Transverse colon (tissue), 4 donors: ENCODE results near the gene FGR. TPM values are rescaled to one million over a fixed set of nuclear protein-coding genes. Genes with fewer than 3 reads are reported as not detected.

Experiments used
- DNase-seq: peaks from one replicate; pipeline ENCODE4 v3.0.0-alpha.2; 2019
- H3K27ac ChIP-seq, 4 donors: fragments of 200-600 bp; sonication (generic); 2 replicates each; pipeline ENCODE4 v1.5.1; 2016 to 2018; ENCODE audit warnings: inconsistent platforms in 4 of 4
- H3K27me3 ChIP-seq: fragments of 200-600 bp; sonication (generic); 2 replicates; pipeline ENCODE4 v1.5.1; 2017; ENCODE audit warnings: inconsistent platforms
- H3K36me3 ChIP-seq, 4 donors: fragments of 200-600 bp; sonication (generic); 2 replicates each; pipeline ENCODE4 v1.5.1; 2017 to 2019; ENCODE audit warnings: inconsistent platforms in 4 of 4
- H3K4me1 ChIP-seq, 4 donors: fragments of 200-600 bp; sonication (generic); 2 replicates each; pipeline ENCODE4 v1.5.1; 2017 to 2020; ENCODE audit warnings: inconsistent platforms in 4 of 4
- H3K4me3 ChIP-seq, 4 donors: fragments of 200-600 bp; sonication (generic); 1 replicate in 1 of 4; 2 replicates in 3 of 4; pipeline versions ENCODE4 v1.5.1 to v1.6.1; 2017 to 2019; ENCODE audit warnings: inconsistent platforms in 4 of 4
- H3K9me3 ChIP-seq, 2 donors: fragments of 200-600 bp; sonication (generic); 2 replicates each; pipeline ENCODE4 v1.5.1; 2017 to 2019; ENCODE audit warnings: inconsistent platforms in 2 of 2
- CTCF ChIP-seq, 5 experiments: fragments of 200-600 bp in 3 of 5; fragments of 450-650 bp in 2 of 5; sonication (generic) in 3 of 5; IDR thresholded peaks; 1 replicate in 2 of 5; 2 replicates in 3 of 5; pipeline ENCODE4 v1.5.1; 2016 to 2017; ENCODE audit warnings: antibody characterized with exemption in 5 of 5, inconsistent platforms in 3 of 5, mild to moderate bottlenecking in 2 of 5, moderate library complexity in 1 of 5
- EP300 ChIP-seq: sonication (generic); formaldehyde crosslinking; IDR thresholded peaks from one replicate; pipeline ENCODE4 v1.6.1; 2017; ENCODE audit warnings: antibody characterized with exemption, low read depth
- POLR2A ChIP-seq: fragments of 450-650 bp; IDR thresholded peaks from one replicate; pipeline ENCODE4 v1.6.1; 2016; ENCODE audit warnings: antibody characterized with exemption, mild to moderate bottlenecking, moderate library complexity
- POLR2AphosphoS5 ChIP-seq, 3 donors: sonication (generic); formaldehyde crosslinking; IDR thresholded peaks; one replicate each; pipeline ENCODE4 v1.6.1; 2016; ENCODE audit warnings: antibody characterized with exemption in 3 of 3
- WGBS, 2 donors: methylation state at CpG; one replicate each; pipeline ENCODE4 v1.1.5; 2018; ENCODE audit warnings: low coverage in 1 of 2; 5-methylcytosine and 5-hydroxymethylcytosine counted together
- in situ Hi-C, 4 donors: fragments of 200-750 bp; cut with MboI; loops; one replicate each; pipeline versions ENCODE4 v1.15.0 to v1.15.1; 2017; ENCODE audit warnings: low sequenced_read_pairs in 3 of 4, low pct_ligation_motif_present in 1 of 4, low pct_unique_long_range_greater_than_20kb in 1 of 4
- intact Hi-C: fragments of 100-400 bp; cut with DNase I; formaldehyde crosslinking; loops from one replicate; pipeline ENCODE4 v1.15.1; 2023; ENCODE audit warnings: low total_unique reads
- total RNA-seq, 4 donors: library from RNA; depleted of rRNA; stranded (reverse); fragments of >200 nt; gene quantifications; one replicate each; pipeline ENCODE4 v1.1.0, GENCODE V29; 2016

FGR gene
- total RNA-seq, 4 donors from 2014 or later, result 2.2 to 8.8 (median 5.8) TPM

- Histone ChIP-seq H3K4me1 (peaks cover 0 to 16% (median 5%) of the 10 kb centered on the region in 4 donors), H3K27ac (no peak overlapping the region), H3K9me3 (no peaks in the 10 kb centered on the region), H3K4me3 (no peak overlapping the region), H3K27me3 (no peaks in the 10 kb centered on the region), H3K36me3 (no peaks in the 10 kb centered on the region)
- DNase-seq, result no peak
- WGBS, 2 donors, result 10 to 58% methylated on average over 2 to 12 of the region's 12 CpGs
- in situ Hi-C loops (loop anchor here (5.0 to 10.0 kb wide), 6 partner anchors 53 to 215 kb away; partner anchors contain the start of gene GPR3 (in 1 of the 4)), intact Hi-C loops (loop anchor here (2.0 to 10.0 kb wide), 2 partner anchors 55 to 285 kb away; partner anchors contain the start of gene TMEM222)
- TF ChIP-seq CTCF (IDR thresholded peaks at IDR 0.05), result no peak
- TF ChIP-seq POLR2AphosphoS5 (IDR thresholded peaks at IDR 0.05), result no peak
- no peak for TF ChIP-seq POLR2A
- no peak for TF ChIP-seq EP300
These were observed 25.3 kb downstream of the FGR start for GRCh38 chr1:27609618-27610240.

- WGBS, 2 donors, result 47% methylated on average over 3 of the region's 3 CpGs; no CpG with 5 or more reads in 1 of the 2 donors
- Histone ChIP-seq H3K4me3 (no peak overlapping the region), H3K27me3 (no peaks in the 10 kb centered on the region), H3K9me3 (no peaks in the 10 kb centered on the region), H3K27ac (no peak overlapping the region), H3K4me1 (peaks cover 0 to 17% (median 9%) of the 10 kb centered on the region in 4 donors), H3K36me3 (no peaks in the 10 kb centered on the region)
- TF ChIP-seq CTCF (IDR thresholded peaks at IDR 0.05), result no peak
- no peak for TF ChIP-seq EP300
- no peak for TF ChIP-seq POLR2AphosphoS5 (IDR thresholded peaks at IDR 0.05)
- no peak for TF ChIP-seq POLR2A
- no peak for DNase-seq
- in situ Hi-C loops (loop anchor here (5.0 to 10.0 kb wide), 5 partner anchors 53 to 214 kb away; partner anchors contain the start of gene GPR3 (in 1 of the 4)), intact Hi-C loops (loop anchor here (10.0 kb wide), 1 partner anchor 284 kb away; the partner anchor contains the start of gene TMEM222)
These were observed 25.8 kb downstream of the FGR start for GRCh38 chr1:27609210-27609555.

GRCh38 chr1:27607239-27607804, 27.7 kb downstream of the FGR start:
- Histone ChIP-seq H3K36me3 (no peaks in the 10 kb centered on the region), H3K4me1 (peaks cover 0 to 22% (median 15%) of the 10 kb centered on the region in 4 donors), H3K27me3 (no peaks in the 10 kb centered on the region), H3K9me3 (no peaks in the 10 kb centered on the region), H3K4me3 (no peak overlapping the region), H3K27ac (no peak overlapping the region)
- 58% methylated on average over 11 of the region's 11 CpGs; no CpG with 5 or more reads in 1 of the 2 donors for WGBS, 2 donors
- TF ChIP-seq EP300 (no peak), CTCF (IDR thresholded peaks at IDR 0.05) (no peak), POLR2AphosphoS5 (IDR thresholded peaks at IDR 0.05) (no peak)
- intact Hi-C loops, result loop anchor here (2.0 to 10.0 kb wide), 2 partner anchors 209 to 283 kb away; partner anchors contain the start of gene TMEM222
- DNase-seq, result no peak
- in situ Hi-C loops, result loop anchor here (5.0 to 10.0 kb wide), 5 partner anchors 53 to 213 kb away; partner anchors contain the start of gene GPR3 (in 1 of the 4)

GRCh38 chr1:27606708-27607238, 28.2 kb downstream of the FGR start:
- Histone ChIP-seq H3K27ac (no peak overlapping the region), H3K9me3 (no peaks in the 10 kb centered on the region), H3K4me3 (no peak overlapping the region), H3K36me3 (no peaks in the 10 kb centered on the region), H3K4me1 (peaks cover 5 to 28% (median 20%) of the 10 kb centered on the region in 4 donors), H3K27me3 (no peaks in the 10 kb centered on the region)
- no peak for DNase-seq
- WGBS, 2 donors, result 29 to 79% methylated on average over 1 to 3 of the region's 3 CpGs
- no peak for TF ChIP-seq EP300
- no peak for TF ChIP-seq CTCF (IDR thresholded peaks at IDR 0.05)
- no peak for TF ChIP-seq POLR2A
- no peak for TF ChIP-seq POLR2AphosphoS5 (IDR thresholded peaks at IDR 0.05)
- intact Hi-C loops, result loop anchor here (2.0 to 10.0 kb wide), 2 partner anchors 208 to 282 kb away; partner anchors contain the start of gene TMEM222
- in situ Hi-C loops, result loop anchor here (5.0 to 10.0 kb wide), 5 partner anchors 52 to 212 kb away; partner anchors contain the start of gene GPR3 (in 1 of the 4)
